HG03108 (cell line): Measurements from ENCODE around the gene MEGF10.
A peak's percentile ranks its signal among the peaks of the same experiment; 100 is the strongest.

Experiments used
- ATAC-seq: cut with Tn5 transposase; IDR thresholded peaks from one replicate; pipeline ENCODE4 v1.9.1; 2021; ENCODE audit warnings: moderate library complexity; ENCODE audit not compliant: unreplicated experiment

MEGF10 gene

GRCh38 chr5:127431977-127432585 is 141.5 kb downstream of the MEGF10 start:
- no peak for ATAC-seq

GRCh38 chr5:127433526-127433925 is 142.9 kb downstream of the MEGF10 start:
- no peak for ATAC-seq

DNA sequence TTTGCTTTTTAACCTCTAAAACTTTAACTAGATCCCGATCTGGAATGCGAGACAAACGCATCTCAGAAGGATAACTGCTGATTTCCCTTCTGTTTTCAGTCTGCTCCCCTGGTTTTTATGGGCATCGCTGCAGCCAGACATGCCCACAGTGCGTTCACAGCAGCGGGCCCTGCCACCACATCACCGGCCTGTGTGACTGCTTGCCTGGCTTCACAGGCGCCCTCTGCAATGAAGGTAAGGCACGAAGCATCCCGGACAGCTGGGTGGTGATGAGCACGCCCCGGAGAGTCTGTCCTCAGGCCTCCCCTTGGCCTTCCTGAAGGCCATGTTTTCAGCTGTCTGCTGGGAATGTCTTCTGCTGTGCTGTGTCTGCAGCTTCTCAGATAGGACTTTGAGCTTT is 144.0 kb downstream of the MEGF10 start:
- ATAC-seq, result no peak

DNA sequence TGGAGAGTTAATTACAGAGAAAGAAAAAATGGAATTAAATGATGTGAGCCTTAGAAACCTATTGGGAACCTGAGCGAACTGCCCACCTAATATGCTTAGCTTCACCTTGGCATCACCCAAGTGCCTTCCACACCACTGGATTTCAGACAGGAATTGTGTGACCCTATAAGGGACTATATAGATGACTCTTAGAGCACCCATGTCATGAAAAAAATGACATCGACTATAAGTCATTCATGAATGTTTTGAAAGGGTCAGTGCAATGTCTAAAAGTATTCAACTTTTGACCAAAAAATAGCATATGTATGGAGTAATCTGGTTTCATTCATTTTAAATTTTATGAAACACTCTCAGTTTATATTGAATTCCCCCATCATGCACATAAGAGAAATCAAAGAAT is 145.2 kb downstream of the MEGF10 start:
- ATAC-seq, result no peak

GRCh38 chr5:127439644-127440043 is 149.0 kb downstream of the MEGF10 start:
- no peak for ATAC-seq

DNA sequence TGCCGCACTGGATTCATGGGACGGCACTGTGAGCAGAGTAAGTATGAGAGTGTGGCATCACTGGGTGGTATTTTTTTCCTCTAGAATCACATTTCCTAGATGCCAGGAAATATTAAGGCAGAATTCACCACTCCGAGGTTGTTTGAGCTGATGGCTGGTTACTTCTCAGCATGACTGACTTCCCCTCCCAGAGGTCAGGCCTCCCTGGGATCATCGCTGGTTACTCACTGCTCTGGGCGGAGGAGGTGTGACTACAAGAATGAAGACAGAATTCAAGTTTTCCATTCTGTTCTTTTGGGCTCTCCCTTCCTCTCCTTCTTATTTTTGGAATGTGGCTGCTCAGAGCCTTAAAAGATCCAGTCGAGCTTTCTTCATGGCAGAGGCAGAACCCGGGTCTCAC is 150.2 kb downstream of the MEGF10 start:
- no peak for ATAC-seq

DNA sequence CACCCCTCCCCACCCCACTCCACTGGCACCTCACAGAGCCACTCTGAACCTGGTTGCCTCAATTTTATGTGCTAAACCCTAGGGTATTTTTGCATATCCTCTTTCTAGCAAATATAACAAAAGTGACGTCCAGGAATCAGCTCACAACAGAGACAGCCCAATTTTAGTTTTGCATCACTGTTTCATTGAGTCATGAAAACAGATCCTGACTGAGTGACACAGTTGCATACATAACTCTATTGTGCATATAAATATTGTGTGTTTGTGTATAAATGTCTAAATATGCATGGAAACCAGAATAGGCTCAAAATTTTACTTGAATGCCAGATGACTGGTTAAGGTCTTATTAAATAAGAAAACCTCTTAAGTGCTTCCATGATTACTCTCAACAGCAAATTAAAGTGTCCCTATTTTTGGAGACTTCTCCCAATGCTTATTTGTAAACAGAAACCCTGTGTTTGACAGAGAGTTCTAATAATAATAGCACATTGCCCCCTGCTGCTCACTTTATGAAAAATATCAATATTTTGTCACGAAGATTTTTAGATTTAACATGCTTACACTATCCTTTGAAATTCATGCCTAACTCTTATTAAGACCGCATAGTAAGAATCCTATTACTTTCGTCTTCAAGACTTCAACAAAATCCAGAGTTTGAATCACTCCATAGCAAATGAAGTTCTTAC is 151.3 kb downstream of the MEGF10 start:
- no peak for ATAC-seq

GRCh38 chr5:127444171-127444570 is 153.6 kb downstream of the MEGF10 start:
- ATAC-seq, result no peak

DNA sequence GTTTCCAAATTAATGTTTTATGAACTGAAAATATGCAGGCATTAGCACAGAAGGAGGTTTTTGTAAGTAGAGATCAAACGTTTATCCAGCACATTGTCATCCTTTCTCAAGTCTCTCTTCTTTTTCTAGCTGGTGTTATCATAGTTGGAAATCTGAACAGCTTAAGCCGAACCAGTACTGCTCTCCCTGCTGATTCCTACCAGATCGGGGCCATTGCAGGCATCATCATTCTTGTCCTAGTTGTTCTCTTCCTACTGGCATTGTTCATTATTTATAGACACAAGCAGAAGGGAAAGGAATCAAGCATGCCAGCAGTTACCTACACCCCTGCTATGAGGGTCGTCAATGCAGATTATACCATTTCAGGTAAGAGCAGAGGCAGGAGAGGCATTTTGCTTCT is 154.7 kb downstream of the MEGF10 start:
- ATAC-seq, result no peak

GRCh38 chr5:127446626-127447025 is 156.0 kb downstream of the MEGF10 start:
- ATAC-seq, result no peak

DNA sequence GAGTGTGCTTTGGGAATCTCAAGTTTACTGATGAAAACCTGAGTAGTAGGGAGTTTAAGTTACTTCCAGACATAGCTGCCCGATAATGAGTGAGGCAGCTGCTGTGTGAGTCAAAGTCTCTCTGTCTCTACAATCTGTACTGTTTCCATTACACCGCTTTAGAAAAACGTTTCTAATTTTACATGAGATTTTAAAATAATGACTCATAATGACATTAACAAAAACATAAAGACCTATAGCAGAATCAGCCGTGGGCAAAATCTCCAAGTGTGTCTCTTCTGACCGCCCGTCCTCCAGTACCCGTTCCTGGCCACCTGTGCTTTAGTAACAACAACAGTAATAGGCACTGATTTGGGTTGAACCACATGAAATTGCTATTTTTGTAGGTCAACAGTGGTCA is 157.2 kb downstream of the MEGF10 start:
- no peak for ATAC-seq

GRCh38 chr5:127450046-127450445 is 159.4 kb downstream of the MEGF10 start:
- no peak for ATAC-seq

- ATAC-seq, result no peak
These were observed 160.5 kb downstream of the MEGF10 start for GRCh38 chr5:127451096-127451495.

DNA sequence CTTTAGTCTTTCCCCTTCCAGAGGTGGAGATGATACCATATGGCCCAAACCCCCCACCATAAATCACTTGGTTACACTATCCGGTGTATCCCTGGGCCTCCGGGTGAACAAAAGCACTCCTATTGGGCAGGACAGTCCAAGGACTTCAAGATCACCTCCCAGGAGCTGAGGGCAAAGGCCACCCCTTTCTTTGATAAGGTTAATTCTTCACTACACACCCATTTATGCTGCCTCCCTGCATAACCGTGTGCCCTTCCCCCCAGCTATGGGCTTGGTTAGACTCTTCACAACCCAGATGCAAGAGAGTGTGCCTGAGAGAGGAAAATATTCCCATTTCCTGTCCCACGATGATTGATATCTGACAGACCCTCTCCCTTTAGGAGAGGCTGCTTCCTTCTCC is 162.0 kb downstream of the MEGF10 start:
- ATAC-seq, result no peak

- ATAC-seq, result no peak
These were observed 180.6 kb downstream of the MEGF10 start for GRCh38 chr5:127471211-127471610.

- ATAC-seq, result no peak
These were observed 182.1 kb downstream of the MEGF10 start for GRCh38 chr5:127472700-127473099.

- ATAC-seq, result no peak
These were observed 195.9 kb downstream of the MEGF10 start for GRCh38 chr5:127486471-127486870.

DNA sequence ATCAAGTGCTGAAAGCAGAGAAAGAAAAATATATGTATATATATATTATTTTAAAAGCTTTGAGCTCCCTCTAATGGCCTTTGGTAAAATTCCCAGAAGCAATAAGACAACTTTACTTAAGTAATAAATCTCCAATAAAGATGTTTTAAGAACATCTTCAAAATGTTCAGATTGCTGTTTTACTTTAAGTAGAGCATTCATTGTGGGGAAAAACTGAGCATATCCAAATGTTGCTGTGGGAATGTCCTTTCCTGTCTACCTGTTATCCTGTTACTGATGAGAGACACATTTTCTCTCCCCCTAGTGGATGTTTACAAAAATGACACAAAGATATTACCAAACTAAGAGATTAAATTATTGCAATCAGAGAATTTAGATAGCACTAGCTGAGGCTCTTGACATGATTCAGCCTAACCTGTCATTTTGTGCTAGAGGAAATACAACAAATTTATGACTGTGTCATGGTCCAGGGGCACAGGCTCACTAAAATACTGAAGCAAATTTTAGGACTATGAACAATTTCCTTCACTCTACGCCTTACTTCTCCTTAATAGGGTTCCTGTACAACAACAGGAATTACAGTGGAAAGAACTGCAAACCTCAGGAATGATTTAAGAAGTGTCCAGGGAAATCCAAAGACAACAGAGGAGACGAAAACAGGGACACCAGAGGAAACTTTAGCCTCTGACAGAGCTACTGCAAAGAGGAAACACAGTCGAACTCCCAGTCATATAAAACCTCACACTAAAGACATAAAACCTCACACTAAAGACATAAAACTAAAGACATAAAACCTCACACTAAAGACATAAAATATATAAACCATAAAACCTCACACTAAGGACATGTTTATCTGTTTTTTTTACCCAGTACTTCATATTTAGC is 202.5 kb downstream of the MEGF10 start:
- peak; percentile 71 for ATAC-seq

- no peak for ATAC-seq
These were observed 208.0 kb downstream of the MEGF10 start for GRCh38 chr5:127498548-127498947.

DNA sequence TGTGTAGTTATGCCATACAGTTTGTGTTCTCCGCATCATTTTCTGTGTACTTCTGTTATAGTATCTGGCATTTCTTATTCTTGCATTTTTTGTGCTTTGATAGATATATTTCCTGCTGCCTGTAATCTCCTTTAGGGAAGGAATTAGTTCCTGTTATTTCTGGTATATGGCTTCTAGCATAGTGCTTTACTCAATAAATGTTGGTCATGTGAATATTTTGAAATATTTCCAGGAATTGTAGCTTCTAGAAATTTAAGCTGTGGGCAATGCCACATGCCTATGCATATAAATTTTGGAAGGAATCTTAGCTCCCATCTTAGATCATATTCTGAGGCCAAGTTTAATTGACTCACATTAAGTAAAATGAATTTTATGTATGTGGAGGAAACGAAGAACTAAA is 215.3 kb downstream of the MEGF10 start:
- ATAC-seq, result no peak

- no peak for ATAC-seq
These were observed 216.0 kb downstream of the MEGF10 start for GRCh38 chr5:127506616-127507015.
